ENCODE measurements around the gene ACTR3C.
A peak's percentile ranks its signal among the peaks of the same experiment; 100 is the strongest.
"Not testable (repeated sequence)": the region's sequence is repeated elsewhere in the genome, so short reads cannot be mapped to it uniquely, and the experiment has no call there.

ACTR3C gene

DNA sequence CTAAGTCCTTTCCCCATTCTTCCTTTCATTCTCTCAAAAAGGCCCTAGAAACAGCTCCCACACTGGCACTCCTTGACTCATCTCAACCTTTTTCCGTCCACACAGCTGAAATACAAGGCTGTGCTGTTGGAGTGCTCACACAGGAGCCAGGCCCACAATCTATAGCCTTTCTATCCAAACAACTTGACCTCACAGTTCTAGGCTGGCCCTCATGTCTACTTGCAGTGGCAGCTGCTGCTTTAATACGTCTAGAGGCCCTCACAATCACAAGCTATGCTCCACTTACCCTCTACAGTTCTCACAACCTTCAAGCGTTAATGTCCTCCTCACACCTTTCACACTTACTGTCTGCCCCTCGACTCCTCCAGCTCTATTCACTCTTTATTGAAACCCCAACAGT, 12.2 kb downstream of the ACTR3C start:
- no peak for DNase-seq

DNA sequence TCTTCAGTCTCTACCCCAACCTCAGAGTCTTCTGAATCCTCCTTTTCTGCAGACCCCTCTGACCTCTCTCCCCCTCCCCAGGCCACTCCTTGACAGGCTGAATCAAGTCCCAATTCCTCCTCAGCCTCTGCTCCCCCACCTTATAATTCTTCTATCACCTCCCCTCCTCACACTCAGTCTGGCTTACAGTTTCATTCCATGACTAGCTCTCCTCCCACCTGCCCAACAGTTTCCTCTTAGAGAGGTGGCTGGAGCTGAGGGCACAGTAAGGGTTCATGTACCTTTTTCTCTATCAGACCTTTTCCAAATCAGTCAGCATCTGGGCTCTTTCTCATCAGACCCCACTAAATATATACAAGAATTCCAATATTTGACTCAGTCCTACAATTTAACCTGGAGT, 14.8 kb downstream of the ACTR3C start:
- DNase-seq, result no peak

DNA sequence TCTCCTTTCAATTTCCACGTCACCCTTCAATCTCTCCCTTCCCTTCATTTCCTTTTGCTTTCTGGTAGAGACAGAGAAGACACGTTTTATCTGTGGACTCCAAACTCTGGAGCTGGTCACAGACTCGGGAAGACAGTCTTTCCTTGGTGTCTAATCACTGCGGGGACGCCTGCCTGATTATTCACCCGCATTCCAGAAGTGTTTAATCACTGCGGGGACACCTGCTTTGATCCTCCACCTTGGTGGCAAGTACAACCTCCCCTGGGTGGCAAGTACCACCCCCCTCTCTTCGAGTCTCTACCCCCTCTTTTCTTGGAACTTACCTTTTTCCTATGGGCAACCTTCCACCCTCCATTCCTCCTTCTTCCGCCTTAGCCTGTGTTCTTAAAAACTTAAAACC, 15.4 kb downstream of the ACTR3C start:
- no peak for DNase-seq

DNA sequence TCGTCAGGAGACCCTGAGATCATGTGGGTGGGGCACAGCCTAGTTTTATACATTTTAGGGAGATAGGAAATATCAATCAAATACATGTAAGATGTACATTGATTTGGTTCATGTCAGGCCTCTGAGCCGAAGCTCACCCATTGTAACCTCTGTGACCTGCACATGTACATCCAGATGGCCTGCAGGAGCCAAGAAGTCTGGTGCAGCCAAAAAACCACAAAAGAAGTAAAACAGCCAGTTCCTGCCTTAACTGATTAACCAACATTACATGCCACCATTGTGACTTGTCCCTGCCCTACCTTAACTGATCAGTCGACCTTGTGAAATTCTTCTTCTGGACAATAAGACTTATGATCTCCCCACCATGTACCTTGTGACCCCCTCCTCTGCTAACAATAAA, 16.2 kb downstream of the ACTR3C start:
- no peak for DNase-seq

DNA sequence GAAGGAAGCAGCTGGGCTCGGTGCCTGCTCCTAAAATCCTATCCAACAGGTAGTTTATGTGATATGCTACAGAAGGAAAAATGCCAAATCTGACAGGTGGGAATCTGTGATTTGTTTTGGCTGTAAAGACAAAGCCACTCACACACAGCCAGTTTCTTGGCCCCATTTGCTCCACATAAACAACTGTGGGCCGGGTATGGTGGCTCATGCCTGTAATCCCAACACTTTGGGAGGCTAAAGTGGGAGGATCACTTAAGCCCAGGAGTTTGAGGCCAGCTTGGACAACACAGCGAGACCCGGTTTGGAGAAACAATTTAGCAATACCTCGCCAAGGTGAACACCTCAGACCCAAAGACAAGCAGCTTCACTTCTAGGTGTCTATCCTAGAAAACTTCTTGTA, 17.0 kb downstream of the ACTR3C start:
- DNase-seq, result not testable (repeated sequence)

DNA sequence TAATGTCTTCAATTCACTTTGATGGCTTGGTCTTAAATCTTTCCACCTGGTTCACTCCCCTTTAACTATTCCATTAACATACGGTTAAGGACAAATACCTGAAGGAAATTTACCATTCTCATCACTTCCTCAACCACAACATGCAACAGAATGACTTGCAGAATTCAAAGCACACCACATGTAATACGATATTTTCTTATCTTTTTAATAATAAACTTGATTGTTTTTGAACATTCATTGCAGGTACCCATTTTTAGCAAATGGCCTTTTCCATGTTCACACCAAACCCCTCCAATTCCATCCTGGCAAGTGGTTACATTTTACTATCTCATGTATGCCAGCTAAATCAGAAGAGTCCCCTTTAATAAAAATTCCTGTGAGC, 17.5 kb downstream of the ACTR3C start:
- DNase-seq, result not testable (repeated sequence)

DNA sequence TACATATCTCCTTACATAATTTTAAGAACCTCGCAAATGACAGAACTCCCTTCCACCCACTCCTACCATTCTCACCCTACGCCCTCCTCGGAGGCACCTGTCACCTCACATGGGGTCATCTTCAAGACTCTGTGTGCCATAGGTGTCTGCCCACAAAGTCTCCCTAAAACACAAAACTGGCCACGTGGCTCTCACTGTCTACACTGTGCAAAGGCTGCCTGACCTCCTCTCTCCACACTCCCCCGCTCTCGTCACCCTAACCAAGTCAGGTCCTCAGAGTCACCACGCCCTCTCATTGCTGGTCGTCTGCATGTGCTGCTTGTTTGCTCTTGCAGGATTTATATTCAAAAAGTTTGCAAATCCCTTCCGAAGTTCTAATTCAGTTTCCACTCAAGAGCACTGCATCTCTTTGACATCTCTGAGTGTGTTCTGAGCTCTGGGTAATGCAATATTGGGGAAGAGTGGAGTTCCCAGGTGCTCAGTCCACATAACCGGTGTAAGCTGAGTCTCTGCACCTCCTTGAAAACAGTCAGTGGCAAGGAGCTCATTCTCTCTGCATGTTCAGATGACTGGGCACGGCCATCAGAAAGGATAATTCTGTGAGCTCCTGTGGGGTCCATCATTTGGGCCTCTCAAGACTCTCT, 18.0 kb downstream of the ACTR3C start:
- DNase-seq, result not testable (repeated sequence)

DNA sequence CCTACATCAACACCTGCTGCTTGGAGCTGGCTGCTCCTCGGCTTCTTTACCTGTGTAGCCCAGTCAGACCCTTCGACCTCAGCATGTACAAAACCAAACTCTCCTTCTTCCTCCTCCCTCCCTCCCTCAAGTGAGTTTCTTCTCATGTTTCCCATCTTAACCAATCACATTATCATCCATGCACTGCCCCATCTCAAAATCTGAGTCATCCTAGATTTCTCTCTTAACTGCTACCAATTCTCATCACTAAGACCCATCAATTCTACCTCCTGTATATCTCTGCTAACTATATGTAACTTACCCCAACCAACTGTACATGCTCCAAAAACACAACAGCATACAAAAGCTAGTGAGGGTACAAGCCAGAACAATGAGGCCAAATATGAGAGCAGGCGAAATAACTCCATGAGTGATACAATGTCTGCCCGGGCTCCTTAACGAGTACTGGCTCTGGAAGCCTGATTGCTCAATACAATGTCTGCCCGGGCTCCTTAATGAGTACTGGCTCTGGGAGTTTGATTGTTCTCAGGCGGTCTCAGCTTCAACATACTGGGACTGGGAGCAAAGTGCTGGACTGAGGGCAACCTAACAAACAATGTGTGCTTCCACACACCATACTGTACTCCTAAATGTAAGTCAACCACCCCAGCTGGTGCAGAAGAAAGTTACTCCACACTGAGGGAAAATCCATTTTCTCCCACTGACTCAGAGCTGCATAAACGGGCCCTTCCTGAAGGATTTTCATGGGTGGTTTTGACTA, 18.7 kb downstream of the ACTR3C start:
- not testable (repeated sequence) for DNase-seq

DNA sequence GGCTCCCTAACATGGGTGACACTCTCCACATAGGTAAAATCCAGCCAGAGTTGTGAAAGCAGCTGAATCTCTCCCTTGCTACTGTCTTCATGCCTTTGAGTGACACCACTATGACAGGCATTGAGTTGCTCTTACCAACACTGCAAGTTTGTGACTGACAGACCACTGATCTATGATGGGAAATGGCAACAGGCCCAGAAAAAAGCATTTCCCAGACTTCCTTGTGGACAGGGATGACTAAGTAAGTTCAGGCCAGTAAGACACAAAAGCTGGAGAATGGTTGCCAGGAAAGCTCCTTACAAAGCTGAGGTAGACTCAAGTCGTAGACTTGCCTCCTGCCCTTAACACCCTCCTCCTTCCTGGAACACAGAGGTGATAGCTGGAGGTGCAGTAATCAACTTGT, 20.4 kb downstream of the ACTR3C start:
- not testable (repeated sequence) for DNase-seq

DNA sequence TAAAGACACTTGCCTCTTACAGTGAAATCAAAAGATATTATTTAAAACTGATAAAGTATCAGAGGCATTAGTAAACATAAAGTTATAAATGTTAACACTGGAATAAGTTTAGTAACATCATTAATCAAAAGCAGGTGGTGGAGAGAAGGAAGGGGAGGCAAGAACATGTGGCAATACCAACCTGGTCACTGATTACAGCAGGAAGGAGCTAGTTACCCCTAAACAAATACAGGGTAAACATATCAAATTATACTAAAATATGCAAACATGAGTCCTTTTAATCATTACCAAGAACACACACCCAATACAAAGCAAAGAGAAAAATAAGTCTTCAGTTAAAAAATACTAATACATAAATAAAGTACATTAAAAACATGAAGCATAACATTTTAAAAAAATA, 25.4 kb downstream of the ACTR3C start:
- DNase-seq, result not testable (repeated sequence)

DNA sequence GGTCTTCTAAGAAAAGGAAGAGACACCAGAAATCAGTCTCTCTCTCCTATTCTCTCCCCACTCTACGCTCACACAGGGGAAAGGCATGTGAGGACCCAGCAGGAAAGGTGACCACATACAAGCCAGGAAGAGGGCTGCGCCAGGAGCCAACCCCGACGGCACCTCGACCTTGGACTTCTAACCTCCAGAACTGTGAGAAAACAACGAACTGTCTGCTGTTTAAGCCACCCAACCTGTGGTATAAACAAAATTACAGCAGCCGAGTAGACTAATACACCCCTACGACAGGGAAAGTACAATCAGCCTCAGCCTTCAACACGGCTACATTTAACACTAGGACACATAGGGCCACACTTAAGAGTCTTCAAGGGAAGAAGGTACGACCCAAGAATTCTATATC, 26.5 kb downstream of the ACTR3C start:
- DNase-seq, result not testable (repeated sequence)

DNA sequence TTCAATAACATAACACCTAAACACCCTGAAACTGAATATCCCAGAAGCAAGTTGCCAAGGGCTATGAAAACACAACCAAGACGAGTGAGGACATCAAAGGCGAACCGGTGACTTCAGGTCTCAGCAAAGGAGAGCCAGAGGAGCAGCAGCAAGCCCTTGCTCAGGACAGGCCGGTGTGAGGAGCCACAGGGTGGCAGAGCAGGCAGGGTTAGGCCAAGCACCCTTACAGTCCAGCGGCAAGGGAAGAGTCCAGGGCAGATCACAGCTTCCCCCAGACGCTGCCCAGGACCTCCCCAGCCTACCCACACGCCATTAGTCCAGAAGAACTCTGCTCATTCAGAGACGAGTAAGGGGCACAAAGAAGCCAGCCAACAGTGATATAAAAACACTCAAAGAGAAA, 27.7 kb downstream of the ACTR3C start:
- not testable (repeated sequence) for DNase-seq

DNA sequence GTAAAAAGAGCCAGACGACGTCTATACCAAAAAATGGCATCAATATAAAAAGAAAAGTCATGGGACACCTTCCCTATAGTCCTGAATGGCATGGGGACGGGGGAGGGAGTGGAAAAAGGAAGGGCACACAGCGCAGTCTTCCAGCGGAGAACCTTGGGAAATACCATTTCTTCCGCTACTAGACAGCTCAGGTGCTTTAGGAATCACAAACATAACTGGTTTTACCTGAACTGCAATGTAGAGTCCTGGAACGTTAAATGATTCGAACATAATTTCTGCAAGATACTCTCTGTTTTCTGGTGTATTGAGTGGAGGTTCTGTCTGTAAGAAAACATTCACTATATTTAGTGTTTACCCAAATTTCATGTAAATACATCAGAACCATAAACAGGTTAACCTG, 28.3 kb downstream of the ACTR3C start:
- not testable (repeated sequence) for DNase-seq

DNA sequence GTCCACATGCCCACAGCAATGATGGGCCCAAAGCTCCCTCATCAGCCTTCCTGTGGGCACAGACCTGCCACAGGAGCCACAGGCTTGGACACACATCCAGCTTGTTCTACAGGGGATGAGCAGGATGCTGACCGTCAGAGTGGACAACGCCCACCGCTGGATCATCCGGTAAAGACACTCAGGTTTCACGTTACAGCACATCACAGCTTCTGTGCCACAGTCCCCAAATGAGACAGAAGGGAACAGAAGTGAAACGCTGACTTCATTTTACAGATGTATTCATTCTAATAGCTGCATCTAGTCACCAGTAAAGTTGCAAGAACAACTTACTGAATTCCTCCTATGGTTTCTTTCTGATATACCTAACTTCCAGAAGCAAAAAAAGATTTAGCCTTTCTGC, 33.0 kb downstream of the ACTR3C start:
- not testable (repeated sequence) for DNase-seq

DNA sequence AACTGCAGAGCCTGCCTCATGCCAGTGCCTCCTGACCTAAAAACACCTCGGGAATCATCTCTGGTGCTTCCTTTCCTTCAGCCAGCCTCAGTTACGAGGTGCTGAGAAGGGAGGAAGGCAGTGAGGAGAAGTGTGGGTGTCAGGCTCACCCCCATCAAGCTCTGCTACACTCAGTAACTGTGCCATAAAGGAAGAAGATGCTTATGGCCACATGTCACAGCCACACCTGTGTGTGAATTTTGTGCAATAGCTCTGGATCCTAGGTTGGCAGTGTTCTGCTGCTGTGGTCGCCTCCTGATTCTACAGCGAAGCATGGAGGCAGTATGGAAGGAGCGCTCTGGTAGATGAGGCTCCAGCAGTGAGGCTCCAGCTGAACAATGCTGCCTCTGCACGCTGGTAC, 34.5 kb downstream of the ACTR3C start:
- not testable (repeated sequence) for DNase-seq

DNA sequence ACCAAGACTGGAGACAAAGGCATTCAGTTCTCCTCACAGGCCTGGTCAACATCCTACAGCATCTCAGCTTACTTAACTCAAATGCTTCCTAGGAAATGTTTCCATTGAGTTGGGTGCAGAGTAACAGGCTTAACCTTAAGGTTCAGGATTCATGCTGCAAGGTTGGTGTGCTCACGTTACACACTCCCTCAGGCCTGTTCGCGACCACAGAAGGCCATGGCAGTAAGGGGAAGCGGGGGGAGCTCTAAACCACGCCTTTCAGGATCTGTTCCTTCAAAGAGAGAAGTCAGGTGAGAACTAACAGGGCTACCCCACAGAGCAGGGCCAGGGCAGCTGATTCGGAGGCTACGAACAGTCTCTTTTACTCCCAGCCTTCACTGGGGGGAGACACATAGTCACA, 35.5 kb downstream of the ACTR3C start:
- not testable (repeated sequence) for DNase-seq

DNA sequence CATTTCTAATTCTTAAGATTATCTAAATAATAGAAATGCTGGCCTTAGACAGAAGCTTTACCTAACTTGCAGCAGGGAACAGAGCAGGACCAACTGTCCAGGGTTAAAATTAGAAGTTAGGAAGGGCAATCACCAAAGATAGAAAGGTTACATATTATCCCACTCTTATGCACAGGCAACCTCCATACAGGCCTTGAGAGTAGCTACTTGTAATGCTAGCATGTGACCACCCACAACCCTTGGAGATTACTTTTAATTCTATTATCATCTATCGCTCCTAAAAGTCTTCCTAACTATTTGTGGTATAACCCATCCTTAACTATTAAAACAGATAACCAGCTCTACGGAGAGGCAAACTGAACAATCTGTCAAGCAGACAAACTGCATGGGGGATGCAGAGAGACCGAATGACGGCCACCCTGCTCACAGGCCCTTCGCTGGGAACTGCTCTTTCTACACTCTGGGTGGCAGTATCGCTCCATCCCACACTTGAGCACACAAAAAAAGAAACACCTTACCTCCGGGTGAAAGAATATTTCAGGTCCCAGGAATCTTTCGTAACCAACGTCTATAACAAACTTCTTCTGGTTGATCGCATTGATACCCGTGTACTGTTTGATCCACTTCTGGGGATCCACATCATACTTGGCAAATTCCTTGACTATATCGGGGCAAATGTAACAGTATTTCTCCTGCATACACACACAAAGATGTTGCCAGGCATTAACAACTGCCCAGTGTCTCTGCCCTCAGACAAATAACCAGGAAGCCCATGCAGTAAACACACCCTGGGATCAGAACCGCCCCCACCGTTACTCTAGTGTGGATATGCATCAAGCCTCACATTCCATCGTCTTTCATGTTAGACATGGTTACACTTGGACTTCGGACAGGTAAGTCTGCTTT, 37.2 kb downstream of the ACTR3C start:
- DNase-seq, result peak; percentile 13

DNA sequence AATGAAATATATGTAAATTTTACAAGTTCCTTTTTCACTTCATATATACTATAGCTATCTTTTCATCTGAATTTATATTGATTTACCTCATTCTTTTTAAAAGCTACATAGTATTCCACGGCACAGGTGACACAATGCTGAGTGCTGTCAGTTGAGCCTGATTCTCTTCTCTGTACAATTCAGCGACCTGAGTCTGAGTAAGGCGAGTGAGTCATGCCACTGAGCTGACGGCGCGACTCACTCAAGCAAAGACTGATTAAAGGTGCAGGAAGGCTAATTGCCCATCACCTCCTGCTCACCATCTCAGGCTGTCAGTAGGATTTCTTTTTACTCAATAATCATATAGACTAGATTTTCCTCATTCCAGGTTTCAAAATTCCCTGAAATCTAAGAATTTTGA, 39.7 kb downstream of the ACTR3C start:
- not testable (repeated sequence) for DNase-seq

DNA sequence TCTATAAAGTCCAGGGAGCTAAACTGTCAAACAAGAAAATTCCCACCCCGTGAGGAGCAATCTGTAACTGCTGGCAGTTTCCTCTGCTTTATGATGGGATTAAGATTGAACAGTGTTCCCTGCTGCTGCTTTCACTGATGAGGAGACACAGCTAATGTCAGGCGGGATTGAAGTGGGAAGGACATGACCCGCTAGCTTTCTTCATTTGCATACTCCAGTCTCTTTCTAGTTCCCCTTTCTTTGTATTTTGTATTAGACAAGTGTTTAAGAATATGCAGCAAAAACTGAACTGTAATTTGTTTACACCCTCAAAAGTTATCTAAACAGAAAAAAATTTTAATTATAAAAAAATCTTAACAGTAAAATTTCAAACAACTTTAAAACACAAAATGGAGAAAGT, 40.2 kb downstream of the ACTR3C start:
- not testable (repeated sequence) for DNase-seq

DNA sequence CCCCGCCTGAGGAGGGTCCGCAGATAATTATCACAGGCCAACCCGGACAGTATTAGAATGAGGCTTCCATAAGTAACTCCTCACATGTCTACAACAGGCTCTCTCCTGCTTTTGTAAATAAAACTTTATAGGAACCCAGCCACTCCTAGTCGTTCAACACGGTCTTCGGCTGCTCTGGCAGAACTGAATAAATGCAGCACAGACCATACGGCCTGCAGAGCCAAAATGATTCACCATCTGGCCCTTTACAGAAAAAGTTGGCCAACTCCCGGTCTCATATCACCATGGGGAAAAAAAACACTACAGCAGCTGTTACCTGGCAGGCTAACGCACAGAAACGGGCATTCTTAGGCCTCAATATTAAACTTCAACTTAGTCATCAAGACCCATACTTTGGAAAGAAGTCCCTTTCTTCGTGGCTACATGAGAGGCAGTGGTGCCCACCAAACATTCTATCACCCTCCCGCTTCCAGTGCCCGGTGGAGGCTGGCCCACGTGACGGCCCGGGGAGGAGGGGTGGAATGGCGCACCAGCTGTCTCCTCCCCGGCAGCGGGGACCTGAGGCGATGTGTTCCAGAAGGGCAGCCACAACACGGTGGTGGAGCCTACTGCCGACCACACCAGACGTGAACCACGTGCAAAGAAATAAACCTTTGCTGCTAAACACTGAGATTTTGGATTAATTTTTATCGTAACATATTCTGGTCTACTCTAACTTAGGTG, 41.5 kb downstream of the ACTR3C start:
- DNase-seq, result not testable (repeated sequence)

DNA sequence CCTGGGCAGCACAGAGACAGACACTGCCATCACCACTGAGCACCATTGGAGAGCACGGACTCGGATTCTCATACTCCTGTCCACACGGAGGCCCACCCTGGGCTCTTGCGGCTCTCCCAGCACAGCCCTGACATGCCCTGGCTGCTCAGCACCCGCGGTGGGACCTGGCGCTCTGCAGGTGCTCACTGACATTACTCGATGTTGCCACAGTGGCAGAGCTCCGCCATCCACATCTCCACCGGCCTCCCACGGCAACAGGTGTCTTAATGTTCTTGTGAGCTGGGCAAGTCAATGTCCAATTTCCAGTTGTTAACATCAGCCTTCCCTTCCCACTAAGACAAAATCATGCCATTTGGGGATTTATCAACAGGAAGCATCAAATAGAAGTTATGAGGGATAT, 45.0 kb downstream of the ACTR3C start:
- not testable (repeated sequence) for DNase-seq

DNA sequence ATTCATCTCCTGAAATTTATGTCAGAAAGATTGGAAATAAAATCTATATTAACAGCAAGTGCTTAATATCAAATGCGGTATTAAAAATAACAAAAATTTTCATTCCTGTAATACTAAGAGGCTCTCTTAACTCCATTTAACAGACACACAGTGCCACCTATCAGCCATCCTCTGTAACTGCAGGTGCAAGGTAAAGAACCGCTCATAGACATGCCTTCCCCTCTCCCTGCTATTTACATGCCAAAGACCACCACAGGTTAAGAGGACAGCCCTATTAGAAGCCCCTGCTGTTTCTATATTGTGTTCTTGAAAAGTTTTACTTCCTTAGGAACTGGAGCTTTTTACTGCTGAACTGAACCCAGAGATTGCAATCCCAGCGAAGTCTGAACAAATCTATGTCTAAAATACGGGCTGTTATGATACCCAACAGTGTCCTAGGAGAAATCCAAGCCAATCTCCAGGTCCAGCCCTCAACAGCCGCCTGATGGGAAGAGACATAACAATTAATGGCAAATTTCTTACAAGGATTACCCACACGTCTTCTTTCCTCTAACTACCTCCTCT, 47.1 kb downstream of the ACTR3C start:
- peak; percentile 4 for DNase-seq

Measured in NCI-H146 (cell line).